Stimulated activated naive CD4-positive, alpha-beta T cell treated with Interleukin-2 at 50 U/mL for 16 hours (primary cell): ENCODE measurements around the gene ECT2.
"Not testable (repeated sequence)": the region's sequence is repeated elsewhere in the genome, so short reads cannot be mapped to it uniquely, and the experiment has no call there.

Source experiments
- DNase-seq: peaks from one replicate; lab custom pipeline; 2025; lab: John Stamatoyannopoulos, UW

Gene ECT2

GRCh38 chr3:172746475-172746874 is 4.1 kb upstream of the ECT2 start:
- DNase-seq, result no peak

- no peak for DNase-seq
Measured at GRCh38 chr3:172749230-172749965, 1.1 kb upstream of the ECT2 start.

DNA sequence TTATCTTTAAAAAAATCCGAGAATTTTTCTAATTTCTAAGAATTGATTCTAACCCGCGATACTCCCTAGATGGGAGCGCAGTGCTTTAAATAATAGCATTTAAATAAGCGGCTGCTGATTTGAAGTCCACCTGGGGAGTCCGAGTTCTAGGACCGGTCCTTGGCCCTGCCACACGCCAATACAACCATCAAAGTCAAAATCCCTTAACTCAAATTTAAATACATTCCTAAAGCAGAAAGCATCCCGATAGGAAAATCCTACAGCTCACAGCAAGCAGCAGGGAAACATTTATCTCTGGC is 508 bp upstream of the ECT2 start:
- no peak for DNase-seq

- no peak for DNase-seq
Measured at GRCh38 chr3:172751175-172751704, 714 bp downstream of the ECT2 start.

DNA sequence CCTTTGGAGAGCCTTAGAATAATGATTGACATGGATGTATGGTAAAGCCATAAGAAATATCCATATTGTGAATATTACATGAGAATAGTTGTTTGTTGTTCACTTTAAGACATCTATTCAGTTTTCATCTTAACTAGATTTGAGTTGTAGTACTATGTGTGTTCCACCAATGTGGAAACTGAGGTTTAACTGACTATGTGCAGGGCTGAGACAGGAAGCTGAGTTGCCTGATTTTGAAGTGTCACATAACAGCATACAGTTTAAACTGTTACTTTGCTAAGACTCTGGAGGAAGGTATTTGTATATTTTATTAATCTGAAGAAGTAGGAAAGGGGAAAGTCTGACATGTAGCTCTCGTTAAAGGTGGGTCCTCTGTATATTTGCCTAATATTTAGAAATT is 2.1 kb downstream of the ECT2 start:
- no peak for DNase-seq

DNA sequence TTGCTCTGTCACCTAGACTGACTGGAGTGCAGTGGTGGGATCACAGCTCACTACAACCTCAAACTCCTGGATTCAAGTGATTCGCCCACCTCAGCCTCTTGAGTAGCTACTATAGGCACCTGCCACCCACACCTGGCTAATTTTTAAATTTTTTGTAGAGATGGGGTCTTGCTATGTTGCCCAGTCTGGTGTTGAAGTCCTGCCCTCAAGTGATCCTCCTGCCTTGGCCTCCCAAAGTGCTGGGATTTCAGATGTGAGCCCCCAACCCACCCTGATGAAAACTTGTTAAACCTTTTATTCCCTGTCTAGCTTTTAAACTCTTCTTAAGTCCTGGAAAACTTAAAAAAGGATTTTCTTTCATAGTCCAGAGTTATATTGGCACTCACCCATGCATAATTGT is 2.6 kb downstream of the ECT2 start:
- DNase-seq, result no peak

- not testable (repeated sequence) for DNase-seq
Measured at GRCh38 chr3:172760416-172760815, 9.9 kb downstream of the ECT2 start.

- DNase-seq, result no peak
Measured at GRCh38 chr3:172766241-172766640, 15.7 kb downstream of the ECT2 start.

DNA sequence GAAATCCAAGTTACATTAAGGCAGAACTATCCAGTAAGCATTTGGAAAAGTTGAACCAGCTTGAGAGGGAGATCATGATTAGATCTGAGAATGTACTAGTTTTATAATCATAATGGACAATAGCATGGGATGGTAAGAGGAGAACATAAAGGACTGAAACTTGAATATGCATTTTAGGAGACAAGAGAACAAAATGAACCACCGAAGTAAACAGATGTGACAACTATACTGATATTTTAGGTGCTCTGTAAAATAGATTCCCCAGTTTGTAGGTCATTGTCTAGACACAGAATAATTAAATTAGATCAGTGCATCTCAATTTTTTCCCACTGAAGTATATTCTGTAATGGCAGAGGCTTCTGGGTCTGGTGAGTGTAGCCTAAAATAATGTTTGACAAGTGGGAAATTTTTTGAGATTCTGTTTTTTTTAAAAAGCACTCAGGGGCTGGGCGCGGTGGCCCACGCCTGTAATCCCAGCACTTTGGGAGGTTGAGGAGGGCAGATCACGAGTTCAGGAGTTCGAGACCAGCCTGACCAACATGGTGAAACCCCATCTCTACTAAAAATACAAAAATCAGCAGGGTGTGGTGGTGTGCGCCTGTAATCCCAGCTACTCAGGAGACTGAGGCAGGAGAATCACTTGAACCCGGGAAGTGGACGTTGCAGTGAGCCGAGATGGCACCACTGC is 16.3 kb downstream of the ECT2 start:
- no peak for DNase-seq

- DNase-seq, result no peak
Measured at GRCh38 chr3:172770382-172770781, 19.9 kb downstream of the ECT2 start.

DNA sequence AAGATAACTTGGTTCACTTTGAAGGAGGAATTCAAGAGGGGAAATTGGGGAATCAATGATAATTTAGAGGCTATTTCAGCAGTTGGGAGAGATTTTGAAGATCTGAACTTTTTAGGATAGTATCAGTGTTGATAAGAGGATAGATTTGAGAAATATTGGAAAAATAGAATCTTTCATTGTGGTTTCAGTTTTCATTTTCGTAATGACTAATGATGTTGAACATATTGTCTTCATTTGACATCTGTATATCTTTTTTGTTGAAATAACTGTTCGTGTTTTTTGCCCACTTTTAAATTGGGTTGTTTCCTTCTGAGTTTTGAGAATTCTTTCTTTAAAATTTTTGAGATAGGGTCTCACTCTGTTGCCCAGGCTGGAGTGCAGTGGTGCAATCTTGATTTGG is 21.1 kb downstream of the ECT2 start:
- no peak for DNase-seq

DNA sequence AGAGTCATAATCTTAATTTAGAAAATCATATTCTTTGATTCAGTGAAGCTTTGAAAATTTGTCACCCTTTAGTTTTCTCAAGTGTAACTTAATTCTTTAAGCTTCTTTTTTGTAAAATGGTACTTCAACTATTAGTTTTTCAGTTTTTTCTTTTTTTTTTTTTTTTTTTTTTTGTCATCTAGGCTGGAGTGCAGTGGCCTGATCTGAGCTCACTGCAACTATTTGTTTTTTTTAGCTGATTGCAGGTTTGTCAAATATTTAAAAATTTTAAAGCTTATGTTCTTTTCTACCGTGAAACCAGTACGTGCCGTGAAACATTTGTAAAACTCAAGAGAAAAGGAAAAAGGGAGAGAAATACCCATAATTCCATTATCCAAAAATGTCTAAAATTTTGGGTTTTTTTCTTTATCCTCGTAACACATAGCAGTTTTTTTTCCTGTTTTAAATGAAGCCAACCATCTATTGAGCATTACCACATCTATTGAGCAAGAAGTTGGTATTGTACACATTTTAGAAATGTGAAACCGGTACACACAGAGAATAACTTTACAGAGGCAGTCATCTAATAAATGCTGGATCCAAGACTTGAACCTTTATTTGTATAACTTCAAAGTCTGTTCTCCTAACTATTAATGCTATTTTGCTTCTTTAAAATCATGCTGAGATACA is 25.7 kb downstream of the ECT2 start:
- no peak for DNase-seq

GRCh38 chr3:172777901-172778300 is 27.4 kb downstream of the ECT2 start:
- no peak for DNase-seq

GRCh38 chr3:172782235-172782634 is 31.7 kb downstream of the ECT2 start:
- DNase-seq, result no peak

DNA sequence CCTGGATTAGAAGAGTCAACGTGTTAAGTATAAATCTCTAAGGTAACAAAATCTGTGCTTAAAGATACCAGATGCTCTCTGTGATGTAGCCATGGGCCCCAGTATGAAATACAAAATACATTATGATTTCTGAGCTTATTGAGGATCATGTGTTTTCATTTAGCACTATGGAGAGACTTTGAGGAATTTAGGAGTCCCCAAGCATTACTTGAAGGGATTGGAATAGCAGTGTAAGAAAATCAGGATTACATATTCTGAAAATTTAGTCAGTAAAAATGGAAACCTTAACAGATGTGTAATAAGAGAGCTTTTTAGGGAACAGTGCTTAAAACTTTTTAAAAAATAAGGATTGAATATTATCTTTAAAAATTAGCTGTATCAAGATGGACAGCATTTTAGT is 35.5 kb downstream of the ECT2 start:
- DNase-seq, result no peak

GRCh38 chr3:172787019-172787418 is 36.5 kb downstream of the ECT2 start:
- DNase-seq, result no peak

GRCh38 chr3:172787746-172788145 is 37.2 kb downstream of the ECT2 start:
- no peak for DNase-seq

DNA sequence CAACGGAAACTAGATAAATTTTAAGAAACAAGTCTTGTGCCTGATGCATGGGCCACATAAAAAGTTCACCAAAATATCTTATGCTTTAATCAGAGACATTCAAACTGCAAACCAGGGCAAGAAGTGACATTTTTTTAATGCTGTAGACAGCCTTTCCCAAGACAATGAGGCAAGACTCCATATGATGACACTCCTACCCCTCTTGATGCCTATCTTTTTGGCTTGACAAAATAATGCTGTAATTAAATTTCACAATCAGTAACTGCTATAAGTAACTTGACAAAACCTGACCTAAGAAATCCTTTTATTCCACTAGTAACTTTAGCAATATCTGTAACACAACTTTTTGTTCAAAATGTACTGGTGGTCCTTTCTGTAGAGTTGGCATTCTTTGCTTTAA is 48.7 kb downstream of the ECT2 start:
- DNase-seq, result no peak

GRCh38 chr3:172800156-172800555 is 49.6 kb downstream of the ECT2 start:
- DNase-seq, result no peak

DNA sequence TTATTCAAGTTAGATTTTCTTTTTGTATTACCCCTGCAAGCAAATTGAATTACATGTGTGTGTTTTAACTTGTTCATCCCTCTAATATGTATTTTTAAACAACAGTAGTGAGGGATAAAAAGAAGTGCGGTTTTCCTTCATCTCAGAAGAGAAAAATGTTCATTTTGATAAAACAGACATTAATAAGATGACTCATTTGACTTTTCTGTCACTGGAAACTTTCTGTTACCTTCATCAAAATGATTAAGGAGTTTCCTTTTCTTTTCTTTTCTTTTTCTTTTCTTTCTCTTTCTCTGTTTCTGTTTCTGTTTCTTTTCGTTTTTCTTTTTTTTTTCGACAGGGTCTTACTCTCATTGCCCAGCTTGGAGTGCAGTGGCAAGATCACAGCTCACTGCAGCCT is 53.0 kb downstream of the ECT2 start:
- DNase-seq, result no peak

DNA sequence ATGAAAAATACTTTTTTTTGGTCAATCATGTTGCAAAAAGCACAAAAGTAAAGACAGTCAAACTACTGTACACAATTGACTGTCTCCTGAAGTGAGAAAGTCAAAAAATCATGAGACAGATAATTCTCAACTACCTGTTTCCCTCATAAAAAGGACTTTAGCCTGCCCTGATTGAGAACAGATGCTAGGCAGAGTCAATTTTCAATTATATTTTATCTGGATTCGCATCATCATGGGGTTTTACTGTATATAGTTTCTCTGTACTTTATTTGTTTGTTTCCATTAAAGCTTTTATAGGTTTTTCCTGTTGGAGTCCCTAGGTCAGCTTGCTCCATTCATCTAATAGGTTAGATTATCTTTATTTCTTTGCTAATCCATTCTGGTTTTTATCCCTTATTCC is 53.8 kb downstream of the ECT2 start:
- DNase-seq, result no peak

- DNase-seq, result no peak
Measured at GRCh38 chr3:172808969-172809546, 58.5 kb downstream of the ECT2 start.

GRCh38 chr3:172811099-172811498 is 60.6 kb downstream of the ECT2 start:
- no peak for DNase-seq
